ENCODE results near the gene SLC5A4.

The SLC5A4 gene

GRCh38 chr22:32236970-32237369 lies 18.2 kb downstream of the SLC5A4 start:
- H3K27ac ChIP-seq (ENCODE audit: low read length) = no peak overlapping the region
- no peaks in the 10 kb centered on the region for H3K79me2 ChIP-seq (ENCODE audit: low read length)
- H3K4me2 ChIP-seq (ENCODE audit: low read length) = no peak overlapping the region
- no peak overlapping the region for H3K9ac ChIP-seq (ENCODE audit: low read length)
- H3K4me1 ChIP-seq (ENCODE audit: low read length) = no peaks in the 10 kb centered on the region
- no peaks in the 10 kb centered on the region for H4K20me1 ChIP-seq (ENCODE audit: insufficient read depth, low read length)
- peaks cover 29% of the 10 kb centered on the region for H3K27me3 ChIP-seq (ENCODE audit: low read depth, low read length)
- no peak for TF ChIP-seq CTCF (IDR thresholded peaks at IDR 0.05; ENCODE audit: low read depth, low read length)
- TF ChIP-seq EZH2phosphoT487 (IDR thresholded peaks at IDR 0.05; ENCODE audit: low read depth) = no peak
- no peak overlapping the region for H2AFZ ChIP-seq (ENCODE audit: low read depth, low read length)
- no peaks in the 10 kb centered on the region for H3K36me3 ChIP-seq (replicated peaks; ENCODE audit: low read depth, low read length)
- no peaks in the 10 kb centered on the region for H3K9me3 ChIP-seq (ENCODE audit: insufficient read depth, low read length)
- no peak overlapping the region for H3K4me3 ChIP-seq (ENCODE audit: low read length)

DNA sequence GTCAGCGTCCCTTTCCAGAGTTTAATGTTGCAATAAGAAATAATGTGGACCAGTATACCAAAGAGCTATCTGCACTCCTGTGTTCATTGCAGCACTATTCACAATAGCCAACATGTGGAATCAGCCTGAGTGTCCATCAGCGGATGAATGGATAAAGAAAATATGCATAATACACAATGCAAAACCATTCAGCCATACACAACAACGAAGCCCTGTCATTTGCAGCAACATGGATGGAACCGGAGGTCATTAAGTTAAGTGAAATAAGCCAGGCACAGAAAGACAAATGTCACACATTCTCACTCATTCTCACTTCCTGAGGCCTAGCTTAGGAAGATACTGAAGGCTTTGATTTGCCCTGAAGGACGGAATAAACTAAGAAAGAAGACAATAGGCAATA lies 22.1 kb downstream of the SLC5A4 start:
- peaks cover 23% of the 10 kb centered on the region for H3K27me3 ChIP-seq (ENCODE audit: low read depth, low read length)
- no peaks in the 10 kb centered on the region for H3K79me2 ChIP-seq (ENCODE audit: low read length)
- no peak overlapping the region for H3K4me3 ChIP-seq (ENCODE audit: low read length)
- no peak overlapping the region for H2AFZ ChIP-seq (ENCODE audit: low read depth, low read length)
- no peak overlapping the region for H3K27ac ChIP-seq (ENCODE audit: low read length)
- H3K4me1 ChIP-seq (ENCODE audit: low read length) = no peaks in the 10 kb centered on the region
- no peaks in the 10 kb centered on the region for H4K20me1 ChIP-seq (ENCODE audit: insufficient read depth, low read length)
- no peak for TF ChIP-seq CTCF (IDR thresholded peaks at IDR 0.05; ENCODE audit: low read depth, low read length)
- TF ChIP-seq EZH2phosphoT487 (IDR thresholded peaks at IDR 0.05; ENCODE audit: low read depth) = no peak
- no peaks in the 10 kb centered on the region for H3K9me3 ChIP-seq (ENCODE audit: insufficient read depth, low read length)
- H3K9ac ChIP-seq (ENCODE audit: low read length) = no peak overlapping the region
- H3K36me3 ChIP-seq (replicated peaks; ENCODE audit: low read depth, low read length) = no peaks in the 10 kb centered on the region
- H3K4me2 ChIP-seq (ENCODE audit: low read length) = no peak overlapping the region

- H3K4me1 ChIP-seq (ENCODE audit: low read length) = no peaks in the 10 kb centered on the region
- no peak overlapping the region for H3K4me3 ChIP-seq (ENCODE audit: low read length)
- no peak overlapping the region for H3K27ac ChIP-seq (ENCODE audit: low read length)
- no peaks in the 10 kb centered on the region for H3K9me3 ChIP-seq (ENCODE audit: insufficient read depth, low read length)
- H3K9ac ChIP-seq (ENCODE audit: low read length) = no peak overlapping the region
- peaks cover 16% of the 10 kb centered on the region; the same call in 1 of the 2 replicates for H3K27me3 ChIP-seq (ENCODE audit: low read depth, low read length)
- no peak overlapping the region for H3K4me2 ChIP-seq (ENCODE audit: low read length)
- no peaks in the 10 kb centered on the region for H4K20me1 ChIP-seq (ENCODE audit: insufficient read depth, low read length)
- no peaks in the 10 kb centered on the region for H3K36me3 ChIP-seq (replicated peaks; ENCODE audit: low read depth, low read length)
- TF ChIP-seq CTCF (IDR thresholded peaks at IDR 0.05; ENCODE audit: low read depth, low read length) = no peak
- no peak for TF ChIP-seq EZH2phosphoT487 (IDR thresholded peaks at IDR 0.05; ENCODE audit: low read depth)
- H3K79me2 ChIP-seq (ENCODE audit: low read length) = no peaks in the 10 kb centered on the region
- no peak overlapping the region for H2AFZ ChIP-seq (ENCODE audit: low read depth, low read length)
Observed at GRCh38 chr22:32232191-32232830, 22.8 kb downstream of the SLC5A4 start.

DNA sequence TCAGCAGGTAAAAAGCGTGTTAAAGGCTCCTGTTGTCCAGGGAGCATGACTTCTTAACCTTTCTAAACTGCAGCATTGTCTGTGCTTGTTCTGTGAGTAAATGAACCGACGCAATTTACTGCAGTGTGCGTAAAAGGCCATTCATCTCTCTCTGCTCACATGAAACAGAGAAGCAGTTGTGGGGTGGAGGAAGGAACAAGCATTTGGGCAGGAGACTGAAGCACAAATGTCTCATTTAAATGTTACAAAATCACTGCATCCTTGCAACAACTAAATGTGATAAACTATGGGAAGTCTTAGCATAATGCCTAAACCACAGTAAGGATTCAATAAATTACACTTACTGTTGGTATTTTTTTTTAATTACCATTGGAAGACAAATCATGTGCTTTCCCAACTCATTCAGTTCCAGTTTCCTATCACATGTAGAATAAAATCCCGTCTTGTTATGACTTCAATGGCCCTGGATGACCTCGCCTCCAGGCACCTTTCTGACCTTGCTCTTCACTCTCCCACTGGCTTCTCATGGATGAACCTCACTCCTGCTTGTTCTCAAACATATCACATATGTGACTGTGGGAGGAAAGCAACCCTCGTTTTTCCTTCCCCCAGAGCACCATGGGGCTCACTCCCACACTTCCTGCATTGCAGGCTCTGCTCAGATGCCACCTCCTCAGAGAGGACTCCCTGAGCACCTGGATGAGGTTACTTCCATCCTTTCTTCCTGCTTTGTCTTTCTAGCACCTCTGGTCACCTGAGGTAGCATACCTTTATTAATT lies 28.6 kb downstream of the SLC5A4 start:
- no peaks in the 10 kb centered on the region for H3K9me3 ChIP-seq (ENCODE audit: insufficient read depth, low read length)
- peaks cover 21% of the 10 kb centered on the region; the same call in 1 of the 2 replicates for H3K27me3 ChIP-seq (ENCODE audit: low read depth, low read length)
- no peak overlapping the region for H3K27ac ChIP-seq (ENCODE audit: low read length)
- no peaks in the 10 kb centered on the region for H3K36me3 ChIP-seq (replicated peaks; ENCODE audit: low read depth, low read length)
- H3K4me2 ChIP-seq (ENCODE audit: low read length) = no peak overlapping the region
- no peak for TF ChIP-seq CTCF (IDR thresholded peaks at IDR 0.05; ENCODE audit: low read depth, low read length)
- TF ChIP-seq EZH2phosphoT487 (IDR thresholded peaks at IDR 0.05; ENCODE audit: low read depth) = no peak
- H3K4me1 ChIP-seq (ENCODE audit: low read length) = no peaks in the 10 kb centered on the region
- no peak overlapping the region for H3K9ac ChIP-seq (ENCODE audit: low read length)
- H4K20me1 ChIP-seq (ENCODE audit: insufficient read depth, low read length) = no peaks in the 10 kb centered on the region
- H2AFZ ChIP-seq (ENCODE audit: low read depth, low read length) = no peak overlapping the region
- no peak overlapping the region for H3K4me3 ChIP-seq (ENCODE audit: low read length)
- no peaks in the 10 kb centered on the region for H3K79me2 ChIP-seq (ENCODE audit: low read length)
